Keratinocyte (primary cell): ENCODE results near the gene EIF4E1B. TPM values are rescaled to one million over a fixed set of nuclear protein-coding genes. Genes with fewer than 3 reads are reported as not detected.

Experiments used
- DNase-seq: peaks from one replicate; pipeline ENCODE4 v3.0.0-alpha.2; 2011; ENCODE audit warnings: low read depth, missing footprints, low spot score
- FAIRE-seq: peaks from 2 replicates; lab custom pipeline; 2011; peaks lifted over from hg19 to GRCh38; lab: Jason Lieb, UNC
- H2AFZ ChIP-seq: 2 replicates; pipeline ENCODE4 v1.6.0; 2012; ENCODE audit warnings: low read length, control low read depth, inconsistent platforms; ENCODE audit not compliant: control insufficient read depth
- H3K27ac ChIP-seq: 2 replicates; pipeline ENCODE4 v1.5.1; 2011; ENCODE audit warnings: low read length; ENCODE audit not compliant: control insufficient read depth, insufficient read depth
- H3K27me3 ChIP-seq: 3 replicates; pipeline ENCODE4 v1.6.0; 2011; ENCODE audit warnings: low read length; ENCODE audit not compliant: control insufficient read depth, insufficient read depth; ENCODE audit errors: extremely low read depth
- H3K36me3 ChIP-seq, 2 experiments: 2 replicates in 1 of 2; 3 replicates in 1 of 2; pipeline ENCODE4 v1.5.1; 2011; ENCODE audit warnings: low read length in 2 of 2, mild to moderate bottlenecking in 1 of 2; ENCODE audit not compliant: control insufficient read depth in 2 of 2, insufficient read depth in 2 of 2; ENCODE audit errors: extremely low read depth in 1 of 2
- H3K4me1 ChIP-seq: 3 replicates; pipeline ENCODE4 v1.5.1; 2011; ENCODE audit warnings: low read length; ENCODE audit not compliant: control insufficient read depth, insufficient read depth; ENCODE audit errors: extremely low read depth
- H3K4me2 ChIP-seq: 3 replicates; pipeline ENCODE4 v1.6.0; 2011; ENCODE audit warnings: low read depth, low read length; ENCODE audit not compliant: control insufficient read depth, insufficient read depth; ENCODE audit errors: extremely low read depth
- H3K4me3 ChIP-seq, 3 experiments: fragments of 200-600 bp in 1 of 3; sonication (generic) in 1 of 3; 2 replicates in 2 of 3; 3 replicates in 1 of 3; pipeline ENCODE4 v1.5.1; 2011 to 2016; ENCODE audit warnings: low read length in 3 of 3, mild to moderate bottlenecking in 3 of 3, control low read depth in 2 of 3, inconsistent platforms in 1 of 3, low read depth in 1 of 3, mixed read lengths in 1 of 3, mixed run types in 1 of 3, moderate library complexity in 1 of 3; ENCODE audit not compliant: control insufficient read depth in 2 of 3, insufficient read depth in 2 of 3; ENCODE audit errors: extremely low read depth in 1 of 3
- H3K79me2 ChIP-seq: 2 replicates; pipeline ENCODE4 v1.6.0; 2012; ENCODE audit warnings: low read length; ENCODE audit not compliant: control insufficient read depth, insufficient read depth
- H3K9ac ChIP-seq: 3 replicates; pipeline ENCODE4 v1.6.0; 2011; ENCODE audit warnings: low read length; ENCODE audit not compliant: control insufficient read depth, insufficient read depth; ENCODE audit errors: extremely low read depth
- H3K9me1 ChIP-seq: 3 replicates; pipeline ENCODE4 v1.6.0; 2011; ENCODE audit warnings: low read length; ENCODE audit not compliant: control insufficient read depth, insufficient read depth; ENCODE audit errors: extremely low read depth
- H3K9me3 ChIP-seq: 2 replicates; pipeline ENCODE4 v1.5.1; 2012; ENCODE audit warnings: low read depth, low read length; ENCODE audit not compliant: control insufficient read depth
- H4K20me1 ChIP-seq: 3 replicates; pipeline ENCODE4 v1.6.0; 2011; ENCODE audit warnings: low read length; ENCODE audit not compliant: control insufficient read depth, insufficient read depth; ENCODE audit errors: extremely low read depth
- EZH2 ChIP-seq: IDR thresholded peaks from one replicate; pipeline ENCODE4 v1.6.1; 2012; ENCODE audit warnings: inconsistent platforms, mild to moderate bottlenecking, low read length, moderate library complexity
- dilution Hi-C: fragments of 300-500 bp; cut with MboI; formaldehyde crosslinking; loops from one replicate; pipeline ENCODE4 v1.7.0; 2020; ENCODE audit warnings: low sequenced_read_pairs; ENCODE audit not compliant: extremely low pct_ligation_motif_present
- polyA plus RNA-seq, 5 experiments: library from polyadenylated mRNA; depleted of rRNA in 3 of 5; stranded (reverse) in 3 of 5; stranded (forward) in 1 of 5; unstranded in 1 of 5; fragments of >200 nt; gene quantifications; 1 replicate in 1 of 5; 2 replicates in 3 of 5; 3 replicates in 1 of 5; pipeline versions ENCODE4 v1.2.1 to v1.2.3, GENCODE V29; 2011 to 2012; ENCODE audit warnings: missing spikeins in 2 of 5, low read depth in 1 of 5, low replicate concordance in 1 of 5
- TF ChIP-seq, protein P1 (sequence below), 3 experiments: IDR thresholded peaks in 1 of 3; conservative IDR thresholded peaks in 1 of 3; optimal IDR thresholded peaks in 1 of 3; 2 replicates in 2 of 3; 3 replicates in 1 of 3; pipeline versions ENCODE3 to v1.5.1; 2011; ENCODE audit warnings: low read length in 3 of 3, mild to moderate bottlenecking in 3 of 3, moderate library complexity in 2 of 3, control low read depth in 1 of 3, inconsistent platforms in 1 of 3; ENCODE audit not compliant: insufficient read depth in 2 of 3; ENCODE audit errors: extremely low read depth in 1 of 3

Gene EIF4E1B
- polyA plus RNA-seq, 1 donor (not counting 4 experiments of a cell fraction or from before 2014, with no cell fraction given): not detected

DNA sequence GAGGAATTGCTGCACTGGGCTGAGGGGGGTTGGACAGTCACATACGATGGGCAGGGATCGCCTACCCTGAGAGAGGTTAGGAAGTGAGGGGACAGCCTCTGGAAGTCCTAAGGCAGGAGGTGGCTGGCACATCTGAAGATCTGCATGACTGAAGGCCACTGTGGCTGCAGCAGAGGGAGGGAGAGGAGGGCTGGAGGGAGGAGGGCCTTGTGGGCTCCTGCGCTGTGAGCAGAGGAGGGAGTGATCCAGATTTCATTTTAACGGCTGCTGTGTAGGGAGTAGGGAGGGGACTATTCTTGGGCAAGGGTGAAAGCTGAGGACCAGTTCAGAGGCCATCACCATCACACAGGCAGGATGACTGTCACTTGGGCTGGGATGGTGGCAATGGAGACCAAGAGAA lies 7.1 kb downstream of the EIF4E1B start:
- H3K27ac ChIP-seq: no peak overlapping the region
- H3K27me3 ChIP-seq: peaks cover 14% of the 10 kb centered on the region
- H3K4me3 ChIP-seq: no peak overlapping the region
- no peak for FAIRE-seq
- H3K9me1 ChIP-seq: no peaks in the 10 kb centered on the region
- H3K4me1 ChIP-seq: no peaks in the 10 kb centered on the region
- dilution Hi-C loops: no loop called here
- TF ChIP-seq, protein P1, sequence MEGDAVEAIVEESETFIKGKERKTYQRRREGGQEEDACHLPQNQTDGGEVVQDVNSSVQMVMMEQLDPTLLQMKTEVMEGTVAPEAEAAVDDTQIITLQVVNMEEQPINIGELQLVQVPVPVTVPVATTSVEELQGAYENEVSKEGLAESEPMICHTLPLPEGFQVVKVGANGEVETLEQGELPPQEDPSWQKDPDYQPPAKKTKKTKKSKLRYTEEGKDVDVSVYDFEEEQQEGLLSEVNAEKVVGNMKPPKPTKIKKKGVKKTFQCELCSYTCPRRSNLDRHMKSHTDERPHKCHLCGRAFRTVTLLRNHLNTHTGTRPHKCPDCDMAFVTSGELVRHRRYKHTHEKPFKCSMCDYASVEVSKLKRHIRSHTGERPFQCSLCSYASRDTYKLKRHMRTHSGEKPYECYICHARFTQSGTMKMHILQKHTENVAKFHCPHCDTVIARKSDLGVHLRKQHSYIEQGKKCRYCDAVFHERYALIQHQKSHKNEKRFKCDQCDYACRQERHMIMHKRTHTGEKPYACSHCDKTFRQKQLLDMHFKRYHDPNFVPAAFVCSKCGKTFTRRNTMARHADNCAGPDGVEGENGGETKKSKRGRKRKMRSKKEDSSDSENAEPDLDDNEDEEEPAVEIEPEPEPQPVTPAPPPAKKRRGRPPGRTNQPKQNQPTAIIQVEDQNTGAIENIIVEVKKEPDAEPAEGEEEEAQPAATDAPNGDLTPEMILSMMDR (optimal IDR thresholded peaks at IDR 0.05 in 1 of 3, IDR thresholded peaks at IDR 0.05 in 1 of 3, conservative IDR thresholded peaks at IDR 0.05 in 1 of 3; ENCODE audit: extremely low read depth in 1 of 3, insufficient read depth in 2 of 3, low read length in 3 of 3): no peak
- no peak for TF ChIP-seq EZH2
- H3K9ac ChIP-seq: no peak overlapping the region
- H3K9me3 ChIP-seq: no peaks in the 10 kb centered on the region
- no peaks in the 10 kb centered on the region for H4K20me1 ChIP-seq
- H3K79me2 ChIP-seq: no peaks in the 10 kb centered on the region
- no peak overlapping the region for H2AFZ ChIP-seq
- no peak overlapping the region for H3K4me2 ChIP-seq
- no peaks in the 10 kb centered on the region for H3K36me3 ChIP-seq
- DNase-seq: no peak

DNA sequence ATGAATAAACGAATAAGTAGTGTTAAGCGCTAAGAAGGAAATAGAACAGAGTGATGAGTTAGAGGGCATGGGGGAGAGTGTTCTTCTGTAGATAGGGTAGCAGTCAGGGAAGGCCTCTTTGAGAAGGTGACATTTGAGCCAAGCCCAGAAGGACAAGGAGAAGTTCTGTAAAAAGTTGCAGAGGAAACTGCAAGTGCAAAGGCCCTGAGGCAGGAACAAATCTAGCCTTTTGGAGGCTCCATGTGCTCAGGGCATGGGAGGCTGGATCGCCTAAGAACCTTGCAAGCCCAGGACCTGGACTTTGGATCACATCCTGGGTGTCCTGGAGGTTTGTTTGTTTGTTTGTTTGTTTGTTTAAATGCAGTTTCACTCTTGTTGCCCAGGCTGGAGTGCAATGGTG lies 8.0 kb downstream of the EIF4E1B start:
- Histone ChIP-seq H3K79me2 (no peaks in the 10 kb centered on the region), H3K27me3 (peaks cover 7% of the 10 kb centered on the region), H4K20me1 (no peaks in the 10 kb centered on the region), H3K9me1 (no peaks in the 10 kb centered on the region), H3K9me3 (no peaks in the 10 kb centered on the region), H3K4me3 (no peak overlapping the region), H2AFZ (no peak overlapping the region), H3K27ac (no peak overlapping the region), H3K4me2 (no peak overlapping the region), H3K4me1 (no peaks in the 10 kb centered on the region), H3K36me3 (no peaks in the 10 kb centered on the region), H3K9ac (no peak overlapping the region)
- dilution Hi-C loops: no loop called here
- FAIRE-seq (no peak), DNase-seq (no peak)
- TF ChIP-seq EZH2: no peak
- TF ChIP-seq, protein P1 (optimal IDR thresholded peaks at IDR 0.05 in 1 of 3, IDR thresholded peaks at IDR 0.05 in 1 of 3, conservative IDR thresholded peaks at IDR 0.05 in 1 of 3; ENCODE audit: extremely low read depth in 1 of 3, insufficient read depth in 2 of 3, low read length in 3 of 3): no peak
